Bronchial epithelial cell (primary cell): Measurements from ENCODE around the gene CD9. TPM values are rescaled to one million over a fixed set of nuclear protein-coding genes. Genes with fewer than 3 reads are reported as not detected.
A peak's percentile ranks its signal among the peaks of the same experiment; 100 is the strongest.

Source experiments
- DNase-seq: peaks from one replicate; pipeline ENCODE4 v3.0.0-alpha.2; 2010; ENCODE audit warnings: low read depth
- FAIRE-seq: peaks from 2 replicates; lab custom pipeline; 2011; peaks lifted over from hg19 to GRCh38; lab: Jason Lieb, UNC
- H3K27me3 ChIP-seq: 2 replicates; pipeline ENCODE4 v1.5.1; 2011; ENCODE audit warnings: low read length; ENCODE audit not compliant: control insufficient read depth, insufficient read depth
- H3K36me3 ChIP-seq: 2 replicates; pipeline ENCODE4 v1.5.1; 2011; ENCODE audit warnings: low read length; ENCODE audit not compliant: control insufficient read depth, insufficient read depth
- H3K4me3 ChIP-seq: 2 replicates; pipeline ENCODE4 v1.5.1; 2011; ENCODE audit warnings: mild to moderate bottlenecking, low read depth, low read length, control low read depth
- total RNA-seq: library from RNA; depleted of rRNA; stranded (reverse); fragments of >200 nt; gene quantifications from 2 replicates; pipeline ENCODE4 v1.2.1, GENCODE V29; 2014
- TF ChIP-seq, protein P1 (sequence below): IDR thresholded peaks from 2 replicates; pipeline ENCODE4 v1.5.1; 2011; ENCODE audit warnings: mild to moderate bottlenecking, moderate library complexity, low read length, control low read depth, inconsistent platforms; ENCODE audit not compliant: insufficient read depth, severe bottlenecking

Gene CD9
- total RNA-seq, 1 donor from 2014 or later: 634 TPM

DNA sequence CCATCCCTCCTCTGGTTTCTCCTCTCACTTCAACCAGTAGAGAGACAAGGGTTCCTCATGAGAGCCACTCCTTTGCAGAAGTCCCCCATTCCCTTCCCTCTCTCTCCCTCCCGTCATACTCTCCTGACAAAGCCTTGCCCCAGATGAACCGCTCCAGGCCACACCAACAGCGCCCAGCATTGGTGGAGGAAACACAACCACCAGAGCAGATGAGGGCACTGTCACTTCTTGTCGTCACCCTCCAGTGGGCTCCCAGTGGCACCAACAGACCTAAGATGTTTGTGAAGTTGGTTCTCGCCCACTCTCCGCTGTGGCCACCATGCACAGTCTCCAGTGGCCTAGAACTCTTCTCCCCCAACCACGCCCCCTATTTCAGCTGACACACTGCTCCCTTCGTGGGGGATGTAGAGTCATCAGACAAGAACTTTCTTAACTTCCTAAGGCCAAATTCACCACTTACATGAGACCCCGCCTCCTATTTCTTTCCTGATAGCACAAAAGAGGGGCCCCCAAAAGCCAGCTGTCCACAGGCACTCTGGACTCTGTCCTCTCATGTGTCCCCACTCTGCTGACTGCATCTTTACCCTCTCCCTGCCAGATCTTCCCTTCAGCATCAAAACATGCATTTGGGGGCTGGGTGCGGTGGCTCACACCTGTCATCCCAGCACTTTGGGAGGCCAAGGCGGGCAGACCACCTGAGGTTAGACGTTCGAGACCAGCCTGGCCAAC is 81.0 kb downstream of the CD9 start:
- no peak for DNase-seq
- H3K27me3 ChIP-seq: no peaks in the 10 kb centered on the region

DNA sequence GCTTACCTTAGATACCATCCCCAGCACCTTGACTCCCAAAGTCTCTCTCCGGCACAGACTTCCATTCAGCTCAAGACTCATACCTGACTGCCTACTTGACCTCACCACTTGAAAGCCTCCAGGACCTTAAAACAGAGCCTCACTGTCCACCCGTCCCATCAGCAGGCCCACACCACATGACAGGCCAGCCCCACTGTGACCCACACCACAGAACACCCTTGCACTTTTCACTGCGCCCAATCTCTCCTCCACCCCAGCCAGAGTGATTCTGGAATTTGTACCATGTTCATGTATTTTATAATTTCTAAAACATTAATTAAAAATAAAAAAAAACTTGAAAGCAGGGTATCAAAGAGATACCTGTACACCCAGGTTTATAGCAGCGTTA is 82.2 kb downstream of the CD9 start:
- Histone ChIP-seq H3K27me3 (no peaks in the 10 kb centered on the region), H3K4me3 (no peak overlapping the region), H3K36me3 (no peaks in the 10 kb centered on the region)
- DNase-seq: no peak
- TF ChIP-seq, protein P1, sequence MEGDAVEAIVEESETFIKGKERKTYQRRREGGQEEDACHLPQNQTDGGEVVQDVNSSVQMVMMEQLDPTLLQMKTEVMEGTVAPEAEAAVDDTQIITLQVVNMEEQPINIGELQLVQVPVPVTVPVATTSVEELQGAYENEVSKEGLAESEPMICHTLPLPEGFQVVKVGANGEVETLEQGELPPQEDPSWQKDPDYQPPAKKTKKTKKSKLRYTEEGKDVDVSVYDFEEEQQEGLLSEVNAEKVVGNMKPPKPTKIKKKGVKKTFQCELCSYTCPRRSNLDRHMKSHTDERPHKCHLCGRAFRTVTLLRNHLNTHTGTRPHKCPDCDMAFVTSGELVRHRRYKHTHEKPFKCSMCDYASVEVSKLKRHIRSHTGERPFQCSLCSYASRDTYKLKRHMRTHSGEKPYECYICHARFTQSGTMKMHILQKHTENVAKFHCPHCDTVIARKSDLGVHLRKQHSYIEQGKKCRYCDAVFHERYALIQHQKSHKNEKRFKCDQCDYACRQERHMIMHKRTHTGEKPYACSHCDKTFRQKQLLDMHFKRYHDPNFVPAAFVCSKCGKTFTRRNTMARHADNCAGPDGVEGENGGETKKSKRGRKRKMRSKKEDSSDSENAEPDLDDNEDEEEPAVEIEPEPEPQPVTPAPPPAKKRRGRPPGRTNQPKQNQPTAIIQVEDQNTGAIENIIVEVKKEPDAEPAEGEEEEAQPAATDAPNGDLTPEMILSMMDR: no peak
- FAIRE-seq: no peak

More for the DNA sequence above, 81.0 kb downstream of the CD9 start:
- no peak overlapping the region for H3K4me3 ChIP-seq
- no peak for FAIRE-seq
- H3K36me3 ChIP-seq: no peaks in the 10 kb centered on the region
- TF ChIP-seq, protein P1: no peak

DNA sequence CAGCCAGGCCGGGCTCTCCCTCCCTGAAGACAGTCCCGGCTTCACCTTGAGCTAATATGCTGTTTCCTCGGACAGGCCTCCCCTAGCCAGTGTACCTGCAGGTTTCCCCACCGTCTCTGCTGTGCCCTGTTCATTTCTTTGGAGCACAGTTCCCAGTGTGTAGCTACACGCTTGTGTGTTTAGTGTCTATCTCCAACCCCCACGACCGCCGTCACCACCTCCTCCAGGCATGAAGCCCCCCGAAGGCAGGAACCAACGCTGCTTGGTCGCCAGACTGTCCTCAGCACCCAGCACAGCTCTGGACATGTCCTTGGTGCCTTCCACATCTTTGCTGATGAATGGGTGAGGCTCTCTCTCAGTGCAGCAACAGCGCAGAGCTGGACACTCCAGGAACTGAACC is 84.1 kb downstream of the CD9 start:
- no peaks in the 10 kb centered on the region for H3K27me3 ChIP-seq
- FAIRE-seq: no peak
- TF ChIP-seq, protein P1: no peak
- no peak overlapping the region for H3K4me3 ChIP-seq
- no peak for DNase-seq
- no peaks in the 10 kb centered on the region for H3K36me3 ChIP-seq

DNA sequence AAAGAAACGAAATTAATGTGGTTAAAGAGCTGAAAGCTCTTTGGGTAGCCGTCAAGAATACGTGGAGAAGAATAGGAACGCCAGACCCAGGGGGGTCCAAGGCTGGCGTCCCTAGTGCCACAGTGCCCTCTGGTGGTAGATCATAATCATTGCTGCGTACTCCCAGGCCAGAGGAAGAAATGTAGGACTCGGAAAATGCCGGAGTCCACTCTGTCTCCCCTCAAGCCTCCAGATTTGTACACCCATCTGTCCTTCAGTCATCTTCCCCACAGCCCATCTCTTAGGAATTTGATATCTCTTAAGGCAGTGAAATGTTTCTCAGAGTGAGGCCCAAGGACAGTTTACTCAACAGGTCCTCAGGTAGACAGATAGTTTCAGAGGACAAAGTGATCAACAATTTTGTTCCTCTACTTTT is 84.9 kb downstream of the CD9 start:
- H3K4me3 ChIP-seq: no peak overlapping the region
- no peak for FAIRE-seq
- DNase-seq: peak; percentile 41
- no peaks in the 10 kb centered on the region for H3K36me3 ChIP-seq
- no peaks in the 10 kb centered on the region for H3K27me3 ChIP-seq
- TF ChIP-seq, protein P1: peak; percentile 91

DNA sequence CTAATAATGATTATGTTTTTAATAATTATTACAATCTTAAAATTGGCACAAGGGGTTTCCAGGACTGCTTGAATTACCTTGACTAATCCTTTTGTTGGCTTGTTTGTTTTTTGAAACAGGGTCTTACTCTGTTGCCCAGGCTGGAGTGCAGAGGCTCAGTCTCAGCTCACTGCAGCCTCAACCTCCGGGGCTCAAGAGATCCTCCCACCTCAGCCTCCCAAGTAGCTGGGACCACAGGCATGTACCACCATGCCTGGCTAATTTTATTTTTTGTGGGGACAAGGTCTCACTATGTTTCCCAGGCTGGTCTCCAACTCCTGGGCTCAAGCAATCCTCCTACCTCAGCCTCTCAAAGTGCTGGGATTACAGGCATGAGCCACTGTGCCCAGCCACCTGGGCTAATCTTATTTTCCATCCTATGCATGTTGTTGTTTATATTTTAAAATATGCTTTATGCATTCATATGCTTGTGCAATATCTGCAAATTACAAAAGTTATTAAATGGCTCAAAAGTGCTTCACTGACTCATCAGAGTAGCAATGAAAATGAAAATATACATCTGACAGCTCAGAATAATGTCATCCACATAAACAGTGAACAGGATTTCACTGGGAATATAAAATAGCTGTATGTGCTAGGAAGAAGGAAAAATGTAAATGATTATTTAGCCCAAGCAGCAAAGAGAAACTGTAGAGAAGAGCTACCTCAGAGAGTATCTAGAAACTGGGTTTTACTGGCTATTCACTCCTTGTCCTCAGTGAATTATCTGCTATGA is 85.5 kb downstream of the CD9 start:
- Histone ChIP-seq H3K4me3 (no peak overlapping the region), H3K36me3 (no peaks in the 10 kb centered on the region), H3K27me3 (no peaks in the 10 kb centered on the region)
- peak; percentile 83 for DNase-seq
- TF ChIP-seq, protein P1: no peak
- no peak for FAIRE-seq

Other genes with a start within 250 kb of the CD9 start
- gene VWF, start 75.7 kb upstream of the CD9 start, total RNA-seq: 0.26 and 0.51 TPM in 2 replicates
- gene PLEKHG6, start 110.3 kb downstream of the CD9 start, total RNA-seq: 15.3 and 23.4 TPM in 2 replicates
- gene TNFRSF1A, start 141.7 kb downstream of the CD9 start, total RNA-seq: 26.9 and 47.0 TPM in 2 replicates
- 54.5 and 57.7 TPM in 2 replicates for gene SCNN1A, start 175.2 kb downstream of the CD9 start, total RNA-seq
- 55.8 and 60.6 TPM in 2 replicates for gene LTBR, start 183.8 kb downstream of the CD9 start, total RNA-seq
- not detected in 2 replicates for gene CD27, start 244.6 kb downstream of the CD9 start, total RNA-seq